ENCODE data around the gene MED15. TPM values are rescaled to one million over a fixed set of nuclear protein-coding genes. Genes with fewer than 3 reads are reported as not detected.

MED15 gene
- polyA plus RNA-seq, 6 donors from 2014 or later = 7.3 to 41.8 (median 17.1) TPM

DNA sequence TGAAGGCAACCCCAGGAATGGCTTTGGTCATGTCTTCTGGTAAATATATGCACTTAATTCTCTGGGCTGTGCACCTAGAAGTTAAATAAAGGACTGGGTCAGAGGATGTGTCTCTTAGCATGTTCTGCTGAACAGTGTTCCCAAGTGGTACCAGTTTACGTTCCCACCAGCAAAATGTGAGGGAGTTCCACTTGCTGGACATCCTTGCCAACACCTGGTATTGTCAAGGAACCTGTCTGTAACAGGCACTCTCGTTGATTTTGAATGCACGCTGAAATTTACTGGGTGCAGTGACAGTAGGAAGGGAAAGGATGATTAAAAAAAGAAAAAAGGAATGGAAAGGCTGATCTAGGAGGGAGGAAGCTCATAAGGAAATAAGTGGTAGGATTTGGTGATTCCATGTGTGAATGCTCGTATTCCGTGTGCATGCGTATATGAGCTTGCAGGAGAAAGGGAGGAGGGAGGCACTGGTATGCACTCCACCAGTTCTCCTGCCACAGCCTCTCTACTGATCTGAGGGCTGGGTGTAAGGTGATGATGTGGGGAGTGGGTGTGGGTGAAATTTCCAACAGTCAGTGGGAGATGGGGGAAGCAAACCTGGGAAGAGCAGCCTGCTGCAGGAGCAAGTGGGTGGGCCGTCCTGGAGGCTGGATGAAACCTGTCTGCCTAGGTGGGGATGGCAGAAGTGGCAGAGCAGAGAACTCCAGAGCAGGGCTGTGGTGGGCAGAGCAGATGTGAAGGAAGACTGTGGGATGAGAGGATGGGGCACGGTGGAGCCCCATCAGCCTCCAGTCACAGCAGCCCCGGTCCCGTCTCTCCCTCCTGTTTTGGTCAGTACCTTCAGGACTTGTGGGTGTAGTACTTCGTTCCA lies 15.0 kb downstream of the MED15 start:
- Mint-ChIP-seq H3K27ac (peak overlapping the region in 5 of 6 donors; percentile 30 to 81 (median 47)), H3K4me3 (peak overlapping the region in 1 of 8 donors; percentile 51), H3K9me3 (no peaks in the 10 kb centered on the region), H3K27me3 (no peaks in the 10 kb centered on the region), H3K36me3 (peaks cover 4% of the 10 kb centered on the region in 2 donors), H3K4me1 (peaks cover 47 to 63% (median 56%) of the 10 kb centered on the region in 3 donors)
- ATAC-seq (ENCODE audit: low read depth in 2 of 2) (no peak), DNase-seq (no peak)

- H3K27ac Mint-ChIP-seq = peak overlapping the region in 5 of 6 donors; percentile 3 to 91 (median 44)
- no peaks in the 10 kb centered on the region for H3K9me3 Mint-ChIP-seq
- peaks cover 4 to 9% of the 10 kb centered on the region in 2 donors for H3K36me3 Mint-ChIP-seq
- no peak for ATAC-seq (ENCODE audit: low read depth in 2 of 2)
- H3K4me1 Mint-ChIP-seq = peaks cover 41 to 61% (median 52%) of the 10 kb centered on the region in 3 donors
- DNase-seq = no peak
- H3K4me3 Mint-ChIP-seq = peak overlapping the region in 2 of 8 donors; percentile 12 to 30
- H3K27me3 Mint-ChIP-seq = no peaks in the 10 kb centered on the region
Measured at GRCh38 chr22:20523086-20523983, 15.9 kb downstream of the MED15 start.

- DNase-seq = no peak
- Mint-ChIP-seq H3K4me3 (no peak overlapping the region), H3K9me3 (no peaks in the 10 kb centered on the region), H3K27me3 (no peaks in the 10 kb centered on the region), H3K4me1 (peaks cover 38 to 54% (median 46%) of the 10 kb centered on the region in 3 donors), H3K27ac (peak overlapping the region in 4 of 6 donors; percentile 60 to 91 (median 76)), H3K36me3 (peaks cover 4 to 9% of the 10 kb centered on the region in 2 donors)
- no peak for ATAC-seq (ENCODE audit: low read depth in 2 of 2)
Measured at GRCh38 chr22:20524004-20524481, 16.6 kb downstream of the MED15 start.

DNA sequence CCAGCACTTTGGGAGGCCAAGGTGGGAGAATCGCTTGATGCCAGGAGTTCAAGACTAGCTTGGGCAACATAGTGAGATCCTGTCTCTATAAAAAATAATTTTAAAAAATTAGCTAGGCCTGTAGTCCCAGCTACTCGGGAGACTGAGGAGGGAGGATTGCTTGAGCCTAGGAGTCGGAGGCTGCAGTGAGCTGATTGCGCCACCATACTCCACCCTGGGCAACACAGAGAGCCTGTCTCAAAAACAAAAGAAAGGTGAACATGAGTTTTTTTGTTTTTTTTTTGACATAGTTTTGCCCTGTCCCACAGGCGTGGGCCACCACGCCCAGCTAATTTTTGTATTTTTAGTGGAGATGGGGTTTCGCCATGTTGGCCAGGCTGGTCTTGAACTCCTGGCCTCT lies 17.6 kb downstream of the MED15 start:
- Mint-ChIP-seq H3K4me1 (peaks cover 36 to 52% (median 44%) of the 10 kb centered on the region in 3 donors), H3K27me3 (no peaks in the 10 kb centered on the region), H3K36me3 (peaks cover 4 to 9% of the 10 kb centered on the region in 2 donors), H3K9me3 (no peaks in the 10 kb centered on the region), H3K4me3 (no peak overlapping the region), H3K27ac (no peak overlapping the region)
- ATAC-seq (ENCODE audit: low read depth in 2 of 2) = no peak
- no peak for DNase-seq

- ATAC-seq (ENCODE audit: low read depth in 2 of 2) = no peak
- H3K27me3 Mint-ChIP-seq = no peaks in the 10 kb centered on the region
- no peaks in the 10 kb centered on the region for H3K9me3 Mint-ChIP-seq
- no peak overlapping the region for H3K4me3 Mint-ChIP-seq
- H3K27ac Mint-ChIP-seq = peak overlapping the region in 3 of 6 donors; percentile 19 to 63 (median 54)
- H3K4me1 Mint-ChIP-seq = peaks cover 31 to 54% (median 42%) of the 10 kb centered on the region in 3 donors
- no peak for DNase-seq
- peaks cover 4 to 9% of the 10 kb centered on the region in 2 donors for H3K36me3 Mint-ChIP-seq
Measured at GRCh38 chr22:20526305-20526627, 18.9 kb downstream of the MED15 start.

- Mint-ChIP-seq H3K9me3 (no peaks in the 10 kb centered on the region), H3K27ac (peak overlapping the region in 2 of 6 donors; percentile 63 to 76), H3K36me3 (peaks cover 4 to 9% of the 10 kb centered on the region in 2 donors), H3K4me1 (peaks cover 34 to 58% (median 44%) of the 10 kb centered on the region in 3 donors), H3K27me3 (no peaks in the 10 kb centered on the region), H3K4me3 (no peak overlapping the region)
- ATAC-seq (ENCODE audit: low read depth in 2 of 2) (no peak), DNase-seq (no peak)
Measured at GRCh38 chr22:20526628-20527355, 19.4 kb downstream of the MED15 start.

DNA sequence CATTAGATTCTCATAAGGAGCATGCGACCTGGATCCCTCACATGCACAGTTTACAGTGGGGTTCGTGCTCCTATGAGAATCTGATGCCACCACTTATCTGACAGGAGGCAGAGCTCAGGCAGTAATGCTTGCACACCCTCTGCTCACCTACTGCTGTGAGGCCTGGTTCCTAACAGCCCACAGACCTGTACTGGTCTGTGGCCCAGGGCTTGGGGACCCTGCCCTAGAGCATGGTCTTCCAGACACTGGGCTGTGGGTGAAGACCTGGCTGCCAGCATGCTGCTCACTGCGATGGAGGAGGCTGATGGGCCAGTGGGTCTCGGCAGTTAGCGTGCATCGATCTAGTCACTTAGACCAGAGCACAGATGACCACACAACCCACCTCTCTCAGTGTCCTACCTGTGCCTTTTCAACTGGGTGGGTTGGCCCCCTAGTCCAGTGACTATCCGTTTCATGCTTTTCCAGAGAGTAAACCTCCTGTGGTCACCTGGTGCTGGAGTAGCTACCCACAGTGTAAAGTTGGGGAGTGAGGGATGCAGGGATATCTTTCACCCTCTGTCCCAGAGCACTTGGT lies 21.1 kb downstream of the MED15 start:
- Mint-ChIP-seq H3K36me3 (peaks cover 4 to 9% of the 10 kb centered on the region in 2 donors), H3K4me1 (peaks cover 34 to 57% (median 38%) of the 10 kb centered on the region in 3 donors), H3K4me3 (no peak overlapping the region), H3K27ac (peak overlapping the region in 2 of 6 donors; percentile 27 to 57), H3K27me3 (no peaks in the 10 kb centered on the region), H3K9me3 (no peaks in the 10 kb centered on the region)
- ATAC-seq (ENCODE audit: low read depth in 2 of 2) (no peak), DNase-seq (no peak)

DNA sequence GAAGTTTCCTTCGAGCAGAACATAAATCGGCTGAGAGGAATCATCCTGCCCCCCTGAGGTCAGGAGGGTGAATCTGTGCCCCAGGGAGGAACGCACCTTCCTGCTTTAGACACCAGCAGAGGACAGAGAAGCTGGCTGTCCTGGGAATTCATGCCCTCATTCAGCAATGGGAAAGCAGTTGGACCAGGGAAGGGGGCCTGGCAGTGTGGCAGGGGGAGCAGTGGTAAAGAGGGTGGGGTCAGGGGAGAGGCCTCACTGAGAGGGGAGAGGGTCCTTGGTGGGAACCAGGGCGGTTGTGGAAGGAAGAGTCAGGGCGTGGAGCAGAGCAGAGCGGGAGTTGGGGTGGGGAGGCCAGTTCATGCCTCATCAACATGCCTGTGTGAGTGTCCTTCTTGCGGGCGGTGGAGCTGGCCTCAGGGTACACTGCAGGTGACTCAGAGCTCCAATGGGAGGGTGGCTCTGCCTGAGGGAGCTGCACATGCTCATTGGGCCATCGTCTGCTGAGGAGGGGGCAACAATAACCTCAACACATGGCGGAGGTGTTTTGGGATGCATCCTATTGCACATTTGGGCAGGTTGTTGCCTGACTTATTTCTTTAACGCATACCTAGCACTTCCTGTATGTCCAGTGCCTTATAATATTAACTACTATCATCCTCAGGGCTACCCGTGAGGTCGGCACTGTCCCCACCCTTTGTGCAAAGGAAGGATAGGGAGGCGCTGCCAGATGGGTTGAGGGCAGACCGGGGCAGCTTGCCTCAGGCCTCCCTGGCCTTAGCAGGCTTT lies 23.2 kb downstream of the MED15 start:
- no peak for DNase-seq
- no peaks in the 10 kb centered on the region for H3K9me3 Mint-ChIP-seq
- H3K4me1 Mint-ChIP-seq = peaks cover 34 to 60% (median 36%) of the 10 kb centered on the region in 3 donors
- ATAC-seq (ENCODE audit: low read depth in 2 of 2) = no peak
- H3K27me3 Mint-ChIP-seq = no peaks in the 10 kb centered on the region
- H3K27ac Mint-ChIP-seq = peak overlapping the region in 3 of 6 donors; percentile 30 to 90 (median 60)
- no peak overlapping the region for H3K4me3 Mint-ChIP-seq
- H3K36me3 Mint-ChIP-seq = peaks cover 4 to 9% of the 10 kb centered on the region in 2 donors

- DNase-seq (no peak), ATAC-seq (ENCODE audit: low read depth in 2 of 2) (no peak)
- H3K36me3 Mint-ChIP-seq = peaks cover 4 to 9% of the 10 kb centered on the region in 2 donors
- H3K27ac Mint-ChIP-seq = no peak overlapping the region
- peaks cover 34 to 60% (median 36%) of the 10 kb centered on the region in 3 donors for H3K4me1 Mint-ChIP-seq
- no peak overlapping the region for H3K4me3 Mint-ChIP-seq
- H3K9me3 Mint-ChIP-seq = no peaks in the 10 kb centered on the region
- H3K27me3 Mint-ChIP-seq = no peaks in the 10 kb centered on the region
Measured at GRCh38 chr22:20531154-20531403, 23.7 kb downstream of the MED15 start.

- DNase-seq (no peak), ATAC-seq (ENCODE audit: low read depth in 2 of 2) (no peak)
- Mint-ChIP-seq H3K36me3 (peaks cover 3 to 9% of the 10 kb centered on the region in 2 donors), H3K27ac (peak overlapping the region in 2 of 6 donors; percentile 51 to 83), H3K9me3 (no peaks in the 10 kb centered on the region), H3K4me1 (peaks cover 31 to 57% (median 34%) of the 10 kb centered on the region in 3 donors), H3K4me3 (no peak overlapping the region), H3K27me3 (no peaks in the 10 kb centered on the region)
Measured at GRCh38 chr22:20531404-20532201, 24.2 kb downstream of the MED15 start.

GRCh38 chr22:20532256-20532993 lies 25.0 kb downstream of the MED15 start:
- Mint-ChIP-seq H3K27ac (peak overlapping the region in 3 of 6 donors; percentile 36 to 67 (median 51)), H3K4me3 (peak overlapping the region in 1 of 8 donors; percentile 15), H3K4me1 (peaks cover 29 to 56% (median 34%) of the 10 kb centered on the region in 3 donors), H3K27me3 (no peaks in the 10 kb centered on the region), H3K36me3 (peaks cover 2 to 4% of the 10 kb centered on the region in 2 donors), H3K9me3 (no peaks in the 10 kb centered on the region)
- no peak for ATAC-seq (ENCODE audit: low read depth in 2 of 2)
- no peak for DNase-seq
